Measurements from ENCODE around the gene RNF213.

Gene RNF213

DNA sequence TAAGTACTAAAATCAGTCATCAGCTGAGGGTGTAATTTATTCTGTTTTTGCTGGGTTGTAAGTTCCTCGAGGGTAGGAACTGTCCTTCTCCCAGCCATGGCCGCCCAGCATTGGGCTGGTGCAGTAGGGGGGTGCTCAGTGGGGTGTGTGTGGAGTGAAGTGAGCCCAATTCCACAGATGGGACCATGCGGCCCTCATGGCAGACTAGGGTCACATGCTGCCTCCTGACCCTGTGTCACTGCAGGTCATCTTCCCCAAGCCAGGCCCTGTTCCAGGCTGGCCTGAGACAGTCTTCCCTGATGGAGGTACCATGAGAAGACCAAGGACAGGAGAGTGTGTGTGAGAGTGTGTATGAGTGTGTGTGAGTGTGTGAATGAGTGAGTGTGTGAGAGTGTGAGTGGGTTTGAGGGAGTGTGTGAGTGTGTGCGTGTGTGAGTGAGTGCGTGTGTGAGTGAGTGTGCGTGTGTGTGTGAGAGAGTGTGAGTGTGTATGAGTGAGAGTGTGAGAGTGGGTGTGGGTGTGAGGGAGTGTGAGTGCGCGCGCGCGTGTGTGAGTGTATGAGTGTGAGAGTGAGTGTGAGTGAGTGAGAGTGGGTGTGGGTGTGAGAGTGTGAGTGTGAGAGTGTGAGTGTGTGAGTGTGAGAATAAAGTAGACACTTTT, 36.7 kb upstream of the RNF213 start:
- Histone ChIP-seq H3K4me3 (ENCODE audit: low read length in 2 of 2) (no peak overlapping the region), H3K27me3 (ENCODE audit: control insufficient read depth in 2 of 2, insufficient read depth in 2 of 2, low read length in 2 of 2) (no peaks in the 10 kb centered on the region), H3K9ac (ENCODE audit: low read depth in 1 of 2, low read length in 2 of 2) (no peak overlapping the region)

DNA sequence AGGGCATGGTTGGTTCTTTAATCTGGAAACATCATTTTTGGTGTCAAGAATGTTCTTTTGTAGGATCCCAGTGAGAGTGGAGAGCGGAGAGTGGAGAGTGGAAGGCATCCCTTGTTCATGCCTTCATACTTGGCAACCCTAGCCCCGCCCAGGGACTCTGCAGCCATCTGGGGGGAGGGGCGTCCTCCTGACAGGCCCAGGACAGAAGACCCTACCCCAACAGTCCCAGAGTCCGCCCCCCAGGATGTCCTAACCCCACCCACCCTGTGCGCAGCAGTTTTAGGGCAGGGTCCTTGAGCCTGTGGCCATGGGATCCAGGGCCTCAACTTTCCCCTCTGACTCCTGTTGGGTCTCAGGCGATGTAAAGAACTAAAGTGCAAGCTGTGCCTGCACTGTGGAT, 36.0 kb upstream of the RNF213 start:
- H3K27me3 ChIP-seq (ENCODE audit: control insufficient read depth in 2 of 2, insufficient read depth in 2 of 2, low read length in 2 of 2) = no peaks in the 10 kb centered on the region

More for the DNA sequence above, 36.7 kb upstream of the RNF213 start:
- Histone ChIP-seq H3K4me1 (ENCODE audit: control insufficient read depth in 2 of 2, insufficient read depth in 2 of 2, low read length in 2 of 2) (peaks cover 11 to 14% of the 10 kb centered on the region in 2 donors), H3K9me3 (ENCODE audit: control insufficient read depth in 2 of 2, low read length in 2 of 2) (no peaks in the 10 kb centered on the region), H3K36me3 (ENCODE audit: control insufficient read depth in 2 of 2, insufficient read depth in 2 of 2, low read length in 2 of 2) (peaks cover 0 to 3% of the 10 kb centered on the region in 2 donors), H3K27ac (ENCODE audit: low read depth in 2 of 2, low read length in 2 of 2) (no peak overlapping the region)

DNA sequence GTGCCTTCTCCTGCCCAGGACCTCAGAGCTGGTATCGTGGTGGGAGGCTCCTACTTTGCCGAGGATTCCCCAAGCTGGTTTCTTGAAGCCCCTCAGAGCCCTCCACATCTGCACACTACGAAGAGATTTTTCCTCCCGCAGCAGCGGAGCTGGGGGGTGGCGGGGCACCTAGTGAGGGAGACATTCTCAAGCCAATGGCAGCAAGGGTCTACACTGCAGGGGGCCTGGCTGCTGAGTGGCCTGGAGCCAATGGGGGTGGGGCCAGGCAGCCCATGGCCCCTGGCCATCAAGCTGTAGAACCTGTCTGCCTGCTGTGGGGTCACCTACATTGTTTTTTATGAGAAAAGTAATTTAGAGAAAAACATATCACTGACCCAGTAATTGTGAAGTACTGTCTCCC, 35.4 kb upstream of the RNF213 start:
- Histone ChIP-seq H3K27me3 (ENCODE audit: control insufficient read depth in 2 of 2, insufficient read depth in 2 of 2, low read length in 2 of 2) (no peaks in the 10 kb centered on the region), H3K4me3 (ENCODE audit: low read length in 2 of 2) (no peak overlapping the region), H3K27ac (ENCODE audit: low read depth in 2 of 2, low read length in 2 of 2) (no peak overlapping the region), H3K4me1 (ENCODE audit: control insufficient read depth in 2 of 2, insufficient read depth in 2 of 2, low read length in 2 of 2) (peaks cover 3 to 6% of the 10 kb centered on the region in 2 donors), H3K9me3 (ENCODE audit: control insufficient read depth in 2 of 2, low read length in 2 of 2) (no peaks in the 10 kb centered on the region), H3K36me3 (ENCODE audit: control insufficient read depth in 2 of 2, insufficient read depth in 2 of 2, low read length in 2 of 2) (peaks cover 0 to 3% of the 10 kb centered on the region in 2 donors), H3K9ac (ENCODE audit: low read depth in 1 of 2, low read length in 2 of 2) (no peak overlapping the region)

More for the DNA sequence above, 36.0 kb upstream of the RNF213 start:
- Histone ChIP-seq H3K36me3 (ENCODE audit: control insufficient read depth in 2 of 2, insufficient read depth in 2 of 2, low read length in 2 of 2) (peaks cover 0 to 3% of the 10 kb centered on the region in 2 donors), H3K27ac (ENCODE audit: low read depth in 2 of 2, low read length in 2 of 2) (no peak overlapping the region), H3K9ac (ENCODE audit: low read depth in 1 of 2, low read length in 2 of 2) (no peak overlapping the region), H3K9me3 (ENCODE audit: control insufficient read depth in 2 of 2, low read length in 2 of 2) (no peaks in the 10 kb centered on the region), H3K4me3 (ENCODE audit: low read length in 2 of 2) (no peak overlapping the region), H3K4me1 (ENCODE audit: control insufficient read depth in 2 of 2, insufficient read depth in 2 of 2, low read length in 2 of 2) (peaks cover 4 to 10% of the 10 kb centered on the region in 2 donors)

DNA sequence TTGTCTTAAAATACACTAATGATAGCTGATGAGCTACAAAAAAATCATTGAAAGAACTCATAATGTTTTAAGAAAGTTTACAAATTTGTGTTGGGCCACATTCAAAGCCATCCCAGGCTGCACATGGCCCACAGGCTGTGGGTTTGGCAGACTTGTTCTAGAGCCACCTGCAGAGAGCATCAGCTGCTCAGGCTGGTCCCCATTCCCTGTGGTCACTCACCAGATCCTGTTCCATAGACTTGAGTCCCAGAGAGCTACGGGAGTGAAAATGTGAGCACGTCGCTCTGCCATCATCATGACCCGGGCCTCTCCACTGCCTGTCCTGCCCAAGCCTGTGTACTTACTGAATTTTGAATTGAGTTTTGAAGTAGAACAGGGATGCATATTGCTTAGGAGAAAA, 33.5 kb upstream of the RNF213 start:
- Histone ChIP-seq H3K36me3 (ENCODE audit: control insufficient read depth in 2 of 2, insufficient read depth in 2 of 2, low read length in 2 of 2) (peaks cover 0 to 3% of the 10 kb centered on the region in 2 donors), H3K9ac (ENCODE audit: low read depth in 1 of 2, low read length in 2 of 2) (no peak overlapping the region), H3K27me3 (ENCODE audit: control insufficient read depth in 2 of 2, insufficient read depth in 2 of 2, low read length in 2 of 2) (no peaks in the 10 kb centered on the region), H3K9me3 (ENCODE audit: control insufficient read depth in 2 of 2, low read length in 2 of 2) (peaks cover 0 to under 1% of the 10 kb centered on the region in 2 donors), H3K27ac (ENCODE audit: low read depth in 2 of 2, low read length in 2 of 2) (no peak overlapping the region), H3K4me3 (ENCODE audit: low read length in 2 of 2) (no peak overlapping the region), H3K4me1 (ENCODE audit: control insufficient read depth in 2 of 2, insufficient read depth in 2 of 2, low read length in 2 of 2) (no peaks in the 10 kb centered on the region)

- Histone ChIP-seq H3K4me3 (ENCODE audit: low read length in 2 of 2) (no peak overlapping the region), H3K27ac (ENCODE audit: low read depth in 2 of 2, low read length in 2 of 2) (no peak overlapping the region), H3K9ac (ENCODE audit: low read depth in 1 of 2, low read length in 2 of 2) (no peak overlapping the region), H3K4me1 (ENCODE audit: control insufficient read depth in 2 of 2, insufficient read depth in 2 of 2, low read length in 2 of 2) (no peaks in the 10 kb centered on the region), H3K36me3 (ENCODE audit: control insufficient read depth in 2 of 2, insufficient read depth in 2 of 2, low read length in 2 of 2) (peaks cover 0 to 3% of the 10 kb centered on the region in 2 donors), H3K27me3 (ENCODE audit: control insufficient read depth in 2 of 2, insufficient read depth in 2 of 2, low read length in 2 of 2) (no peaks in the 10 kb centered on the region), H3K9me3 (ENCODE audit: control insufficient read depth in 2 of 2, low read length in 2 of 2) (peaks cover 0 to 5% of the 10 kb centered on the region in 2 donors)
Measured at GRCh38 chr17:80227666-80228065, 33.0 kb upstream of the RNF213 start.

GRCh38 chr17:80228477-80228876, 32.2 kb upstream of the RNF213 start:
- Histone ChIP-seq H3K36me3 (ENCODE audit: control insufficient read depth in 2 of 2, insufficient read depth in 2 of 2, low read length in 2 of 2) (peaks cover 3 to 6% of the 10 kb centered on the region in 2 donors), H3K27me3 (ENCODE audit: control insufficient read depth in 2 of 2, insufficient read depth in 2 of 2, low read length in 2 of 2) (no peaks in the 10 kb centered on the region)

DNA sequence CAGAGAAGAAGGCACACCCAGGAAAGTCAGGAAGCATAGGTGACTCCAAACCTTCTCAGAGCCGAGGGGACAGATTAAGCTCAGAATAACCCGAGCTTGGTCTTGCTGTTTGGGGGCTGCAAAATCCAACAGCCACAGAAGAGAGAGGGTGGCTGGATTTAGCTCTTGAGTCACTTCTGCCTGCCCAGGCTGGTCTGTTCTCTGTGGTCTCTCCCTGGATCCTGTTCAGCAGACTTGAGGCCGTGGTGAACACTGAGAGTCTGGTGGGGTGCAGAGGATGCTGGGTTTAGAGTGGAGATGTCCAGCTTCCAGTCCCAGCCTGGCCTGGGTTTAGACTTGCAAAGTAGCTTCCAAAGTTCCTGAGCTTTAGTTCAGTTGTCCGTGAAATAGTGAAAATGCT, 31.6 kb upstream of the RNF213 start:
- no peak overlapping the region for H3K4me3 ChIP-seq (ENCODE audit: low read length in 2 of 2)
- no peaks in the 10 kb centered on the region for H3K4me1 ChIP-seq (ENCODE audit: control insufficient read depth in 2 of 2, insufficient read depth in 2 of 2, low read length in 2 of 2)
- no peak overlapping the region for H3K27ac ChIP-seq (ENCODE audit: low read depth in 2 of 2, low read length in 2 of 2)
- H3K9ac ChIP-seq (ENCODE audit: low read depth in 1 of 2, low read length in 2 of 2) = no peak overlapping the region
- H3K9me3 ChIP-seq (ENCODE audit: control insufficient read depth in 2 of 2, low read length in 2 of 2) = peaks cover 2 to 6% of the 10 kb centered on the region in 2 donors
- H3K27me3 ChIP-seq (ENCODE audit: control insufficient read depth in 2 of 2, insufficient read depth in 2 of 2, low read length in 2 of 2) = no peaks in the 10 kb centered on the region
- peaks cover 3 to 6% of the 10 kb centered on the region in 2 donors for H3K36me3 ChIP-seq (ENCODE audit: control insufficient read depth in 2 of 2, insufficient read depth in 2 of 2, low read length in 2 of 2)

More at GRCh38 chr17:80228477-80228876, 32.2 kb upstream of the RNF213 start:
- Histone ChIP-seq H3K9ac (ENCODE audit: low read depth in 1 of 2, low read length in 2 of 2) (no peak overlapping the region), H3K27ac (ENCODE audit: low read depth in 2 of 2, low read length in 2 of 2) (no peak overlapping the region), H3K4me3 (ENCODE audit: low read length in 2 of 2) (no peak overlapping the region), H3K4me1 (ENCODE audit: control insufficient read depth in 2 of 2, insufficient read depth in 2 of 2, low read length in 2 of 2) (no peaks in the 10 kb centered on the region), H3K9me3 (ENCODE audit: control insufficient read depth in 2 of 2, low read length in 2 of 2) (peaks cover 2 to 6% of the 10 kb centered on the region in 2 donors)

DNA sequence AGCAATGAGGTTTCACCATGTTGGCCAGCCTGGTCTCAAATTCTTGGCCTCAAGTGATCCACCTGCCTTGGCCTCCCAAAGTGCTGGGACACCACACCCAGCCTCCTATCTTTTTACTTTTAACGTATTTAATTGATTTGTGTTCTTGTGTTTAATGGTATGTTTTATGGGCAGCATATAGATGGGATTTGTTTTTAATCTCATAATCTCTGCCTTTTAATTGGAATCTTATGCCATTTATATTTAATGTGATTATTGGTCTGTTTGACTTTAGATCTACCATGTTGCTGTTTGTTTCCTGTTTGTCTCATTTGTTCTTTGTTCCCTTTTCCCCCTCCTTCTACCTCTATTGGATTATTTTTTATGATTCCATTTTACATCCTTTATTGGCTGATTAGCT, 28.2 kb upstream of the RNF213 start:
- Histone ChIP-seq H3K9ac (ENCODE audit: low read depth in 1 of 2, low read length in 2 of 2) (no peak overlapping the region), H3K4me1 (ENCODE audit: control insufficient read depth in 2 of 2, insufficient read depth in 2 of 2, low read length in 2 of 2) (no peaks in the 10 kb centered on the region), H3K4me3 (ENCODE audit: low read length in 2 of 2) (no peak overlapping the region), H3K36me3 (ENCODE audit: control insufficient read depth in 2 of 2, insufficient read depth in 2 of 2, low read length in 2 of 2) (peaks cover 3 to 15% of the 10 kb centered on the region in 2 donors), H3K27me3 (ENCODE audit: control insufficient read depth in 2 of 2, insufficient read depth in 2 of 2, low read length in 2 of 2) (no peaks in the 10 kb centered on the region), H3K9me3 (ENCODE audit: control insufficient read depth in 2 of 2, low read length in 2 of 2) (peaks cover 2 to 6% of the 10 kb centered on the region in 2 donors), H3K27ac (ENCODE audit: low read depth in 2 of 2, low read length in 2 of 2) (no peak overlapping the region)

- no peaks in the 10 kb centered on the region for H3K4me1 ChIP-seq (ENCODE audit: control insufficient read depth in 2 of 2, insufficient read depth in 2 of 2, low read length in 2 of 2)
- H3K27ac ChIP-seq (ENCODE audit: low read depth in 2 of 2, low read length in 2 of 2) = no peak overlapping the region
- no peak overlapping the region for H3K9ac ChIP-seq (ENCODE audit: low read depth in 1 of 2, low read length in 2 of 2)
- H3K9me3 ChIP-seq (ENCODE audit: control insufficient read depth in 2 of 2, low read length in 2 of 2) = peaks cover 2 to 6% of the 10 kb centered on the region in 2 donors
- H3K27me3 ChIP-seq (ENCODE audit: control insufficient read depth in 2 of 2, insufficient read depth in 2 of 2, low read length in 2 of 2) = no peaks in the 10 kb centered on the region
- H3K4me3 ChIP-seq (ENCODE audit: low read length in 2 of 2) = no peak overlapping the region
- peaks cover 3 to 12% of the 10 kb centered on the region in 2 donors for H3K36me3 ChIP-seq (ENCODE audit: control insufficient read depth in 2 of 2, insufficient read depth in 2 of 2, low read length in 2 of 2)
Measured at GRCh38 chr17:80233202-80233601, 27.4 kb upstream of the RNF213 start.

DNA sequence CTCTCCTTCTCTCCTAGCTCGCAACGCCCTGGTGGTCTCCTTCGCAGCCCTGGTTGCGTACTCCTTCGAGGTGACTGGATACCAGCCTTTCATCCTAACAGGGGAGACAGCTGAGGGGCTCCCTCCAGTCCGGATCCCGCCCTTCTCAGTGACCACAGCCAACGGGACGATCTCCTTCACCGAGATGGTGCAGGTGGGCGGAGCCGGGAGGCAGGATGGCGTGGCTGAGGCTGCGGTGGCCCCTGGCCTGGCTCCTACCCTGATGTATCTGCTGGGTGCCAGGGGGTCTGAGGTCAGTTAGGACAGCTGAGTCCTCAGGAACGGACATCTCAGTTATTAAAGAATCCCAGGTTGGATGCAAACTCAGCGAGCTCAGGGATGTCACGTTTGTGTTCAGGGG, 23.7 kb upstream of the RNF213 start:
- H3K27ac ChIP-seq (ENCODE audit: low read depth in 2 of 2, low read length in 2 of 2) = no peak overlapping the region
- peaks cover 2 to 6% of the 10 kb centered on the region in 2 donors for H3K9me3 ChIP-seq (ENCODE audit: control insufficient read depth in 2 of 2, low read length in 2 of 2)
- no peaks in the 10 kb centered on the region for H3K4me1 ChIP-seq (ENCODE audit: control insufficient read depth in 2 of 2, insufficient read depth in 2 of 2, low read length in 2 of 2)
- H3K9ac ChIP-seq (ENCODE audit: low read depth in 1 of 2, low read length in 2 of 2) = no peak overlapping the region
- no peak overlapping the region for H3K4me3 ChIP-seq (ENCODE audit: low read length in 2 of 2)
- no peaks in the 10 kb centered on the region for H3K27me3 ChIP-seq (ENCODE audit: control insufficient read depth in 2 of 2, insufficient read depth in 2 of 2, low read length in 2 of 2)
- peaks cover 6 to 12% of the 10 kb centered on the region in 2 donors for H3K36me3 ChIP-seq (ENCODE audit: control insufficient read depth in 2 of 2, insufficient read depth in 2 of 2, low read length in 2 of 2)
